GM12864 (cell line): ENCODE results near the gene CACNA1F.
"Not testable (repeated sequence)": the region's sequence is repeated elsewhere in the genome, so short reads cannot be mapped to it uniquely, and the experiment has no call there.

ENCODE experiments used
- DNase-seq: peaks from one replicate; pipeline ENCODE4 v3.0.0-alpha.2; 2011; ENCODE audit warnings: low read depth
- H3K4me3 ChIP-seq: 2 replicates; pipeline ENCODE4 v1.5.1; 2011; ENCODE audit warnings: mild to moderate bottlenecking, low read depth, low read length, control low read depth
- CTCF ChIP-seq: IDR thresholded peaks from 2 replicates; pipeline ENCODE4 v1.5.1; 2011; ENCODE audit warnings: low read depth, mild to moderate bottlenecking, moderate library complexity, low read length, control low read depth, inconsistent platforms; ENCODE audit errors: missing control alignments

CACNA1F gene

GRCh38 chrX:49178537-49178936 is 54.6 kb downstream of the CACNA1F start:
- no peak for TF ChIP-seq CTCF

GRCh38 chrX:49177873-49178480 is 55.2 kb downstream of the CACNA1F start:
- DNase-seq: no peak
- no peak for TF ChIP-seq CTCF

More at GRCh38 chrX:49178537-49178936, 54.6 kb downstream of the CACNA1F start:
- DNase-seq: no peak
- H3K4me3 ChIP-seq: no peak overlapping the region

GRCh38 chrX:49177338-49177833 is 55.8 kb downstream of the CACNA1F start:
- no peak overlapping the region for H3K4me3 ChIP-seq
- DNase-seq: no peak
- TF ChIP-seq CTCF: no peak

More at GRCh38 chrX:49177873-49178480, 55.2 kb downstream of the CACNA1F start:
- H3K4me3 ChIP-seq: no peak overlapping the region

- DNase-seq: no peak
- no peak for TF ChIP-seq CTCF
- no peak overlapping the region for H3K4me3 ChIP-seq
These were observed 56.5 kb downstream of the CACNA1F start for GRCh38 chrX:49176421-49177326.

- H3K4me3 ChIP-seq: no peak overlapping the region
- TF ChIP-seq CTCF: no peak
- no peak for DNase-seq
These were observed 57.5 kb downstream of the CACNA1F start for GRCh38 chrX:49175435-49176274.

GRCh38 chrX:49174723-49175122 is 58.4 kb downstream of the CACNA1F start:
- no peak for TF ChIP-seq CTCF
- H3K4me3 ChIP-seq: no peak overlapping the region
- DNase-seq: no peak

GRCh38 chrX:49173544-49173943 is 59.6 kb downstream of the CACNA1F start:
- H3K4me3 ChIP-seq, DNase-seq: not testable (repeated sequence)
